Measurements from ENCODE around the gene OR7A10.

OR7A10 gene

DNA sequence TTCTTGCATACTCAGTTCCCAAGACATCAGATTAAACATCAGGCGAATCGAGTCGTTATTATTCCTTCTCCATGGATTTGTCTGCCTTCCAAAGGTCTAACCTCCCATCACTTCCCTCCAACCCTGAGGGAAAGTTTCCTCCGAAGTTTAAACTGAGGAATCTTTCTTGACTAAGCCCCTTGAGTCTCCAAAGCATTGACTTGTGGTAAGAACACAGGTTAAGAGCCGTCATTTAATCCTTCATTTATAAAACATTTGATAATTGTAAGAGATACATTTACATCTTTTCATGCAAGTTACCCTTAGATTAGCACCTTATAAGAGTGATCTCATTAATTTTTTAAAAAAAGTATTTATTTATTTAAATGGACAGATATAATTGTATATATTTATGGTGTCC, at the start of gene OR7A10:
Gene OR7A10, minus strand, starts transcription at position 101 of the 400 bp plus-strand sequence. CDS start 7,045 bp downstream, outside the sequence.
- TF ChIP-seq, protein P1, sequence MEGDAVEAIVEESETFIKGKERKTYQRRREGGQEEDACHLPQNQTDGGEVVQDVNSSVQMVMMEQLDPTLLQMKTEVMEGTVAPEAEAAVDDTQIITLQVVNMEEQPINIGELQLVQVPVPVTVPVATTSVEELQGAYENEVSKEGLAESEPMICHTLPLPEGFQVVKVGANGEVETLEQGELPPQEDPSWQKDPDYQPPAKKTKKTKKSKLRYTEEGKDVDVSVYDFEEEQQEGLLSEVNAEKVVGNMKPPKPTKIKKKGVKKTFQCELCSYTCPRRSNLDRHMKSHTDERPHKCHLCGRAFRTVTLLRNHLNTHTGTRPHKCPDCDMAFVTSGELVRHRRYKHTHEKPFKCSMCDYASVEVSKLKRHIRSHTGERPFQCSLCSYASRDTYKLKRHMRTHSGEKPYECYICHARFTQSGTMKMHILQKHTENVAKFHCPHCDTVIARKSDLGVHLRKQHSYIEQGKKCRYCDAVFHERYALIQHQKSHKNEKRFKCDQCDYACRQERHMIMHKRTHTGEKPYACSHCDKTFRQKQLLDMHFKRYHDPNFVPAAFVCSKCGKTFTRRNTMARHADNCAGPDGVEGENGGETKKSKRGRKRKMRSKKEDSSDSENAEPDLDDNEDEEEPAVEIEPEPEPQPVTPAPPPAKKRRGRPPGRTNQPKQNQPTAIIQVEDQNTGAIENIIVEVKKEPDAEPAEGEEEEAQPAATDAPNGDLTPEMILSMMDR (IDR thresholded peaks at IDR 0.05; ENCODE audit: control insufficient read depth, insufficient read depth, low read depth, low read length, missing control alignments), result no peak
- no peak within 1 kb of the TSS for H3K4me3 ChIP-seq (ENCODE audit: control insufficient read depth, low read depth, low read length)
- no peak for DNase-seq (ENCODE audit: low read depth)

DNA sequence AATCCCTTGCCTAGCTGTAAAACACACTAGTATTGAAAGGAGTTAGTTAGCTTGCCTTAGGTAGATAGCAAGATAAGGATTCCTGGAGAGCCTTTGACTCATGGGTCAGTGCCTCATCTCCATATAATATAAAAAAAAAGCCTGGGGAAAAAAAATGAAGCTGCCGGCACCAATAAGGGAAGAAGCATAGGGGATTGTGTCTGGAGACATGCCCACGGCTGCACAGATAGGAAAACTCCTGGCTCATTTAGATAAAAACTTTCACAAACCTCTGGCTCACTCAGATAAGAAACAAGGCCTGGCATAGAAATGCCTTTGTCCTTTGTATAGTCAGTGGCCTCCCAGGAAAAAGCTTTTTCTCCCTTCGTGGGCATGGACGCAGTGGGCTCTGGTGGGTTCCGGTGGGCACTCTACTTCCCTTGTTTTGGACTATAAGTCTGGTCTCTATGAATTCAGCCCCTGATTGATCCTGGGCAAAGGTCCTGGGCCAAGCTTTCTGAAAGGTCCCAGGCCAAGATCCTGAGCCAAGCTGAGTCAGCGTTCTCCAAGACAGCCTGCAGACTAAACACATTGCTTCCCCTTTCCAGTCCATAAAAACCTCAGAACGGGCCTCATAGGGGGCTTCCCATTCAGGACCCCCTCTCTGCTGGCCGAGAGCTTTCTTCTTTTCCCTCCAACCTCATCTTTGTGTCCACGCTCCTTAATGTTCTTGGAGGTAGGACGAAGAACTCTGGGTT, 42.1 kb upstream of the OR7A10 start:
- DNase-seq (ENCODE audit: low read depth), result no peak
- TF ChIP-seq, protein P1 (IDR thresholded peaks at IDR 0.05; ENCODE audit: control insufficient read depth, insufficient read depth, low read depth, low read length, missing control alignments), result no peak

DNA sequence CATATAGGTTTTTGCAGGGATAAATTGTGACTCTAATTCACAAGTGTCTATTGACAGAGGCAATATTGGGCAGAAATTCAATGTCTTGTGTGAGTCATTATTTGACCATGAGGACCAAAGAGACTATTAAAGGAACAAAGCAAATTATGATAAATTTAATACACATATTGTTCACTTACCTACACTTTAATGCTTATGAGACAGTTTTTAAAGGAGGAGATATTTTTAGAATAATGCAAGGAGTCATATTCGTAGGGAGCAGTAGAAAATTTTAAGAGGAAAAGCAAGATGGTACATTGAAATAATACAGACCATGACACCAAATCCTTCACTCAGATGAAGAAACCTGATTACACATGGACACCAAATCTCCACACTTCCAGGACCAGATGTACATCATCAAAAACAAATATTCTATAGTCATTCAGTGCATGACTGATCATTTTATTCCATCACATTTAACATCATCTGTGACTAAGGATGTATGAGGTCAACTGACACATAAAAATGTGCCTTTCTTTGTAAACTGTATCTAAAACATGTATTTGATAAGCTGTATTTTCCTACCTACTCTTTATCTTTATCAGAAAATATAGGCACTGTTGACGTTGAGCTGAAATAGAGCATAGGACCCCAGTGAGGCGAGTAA, 41.4 kb upstream of the OR7A10 start:
- H3K4me3 ChIP-seq (ENCODE audit: control insufficient read depth, low read depth, low read length), result no peak overlapping the region
- TF ChIP-seq, protein P1 (IDR thresholded peaks at IDR 0.05; ENCODE audit: control insufficient read depth, insufficient read depth, low read depth, low read length, missing control alignments), result no peak

More for the DNA sequence above, 42.1 kb upstream of the OR7A10 start:
- H3K4me3 ChIP-seq (ENCODE audit: control insufficient read depth, low read depth, low read length), result no peak overlapping the region

DNA sequence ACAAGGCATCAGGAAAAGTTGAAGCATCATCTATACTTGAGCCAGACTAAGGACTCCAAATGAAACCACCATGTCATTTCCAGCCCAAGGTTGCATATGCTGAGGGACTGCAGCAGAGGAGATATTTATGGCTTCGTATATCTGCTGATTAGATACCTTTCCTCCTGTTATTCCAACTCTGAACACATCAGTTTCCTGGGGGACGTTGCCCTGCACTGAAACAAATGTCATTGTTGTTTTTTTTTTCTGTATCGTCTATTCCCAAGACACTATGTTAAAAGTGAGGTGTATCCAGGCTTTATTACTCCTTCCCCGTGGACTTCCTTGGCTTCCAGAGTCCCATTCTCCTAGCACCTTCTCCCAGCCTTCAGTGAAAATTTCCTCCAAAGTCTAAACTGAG, 37.3 kb upstream of the OR7A10 start, which contains the start of gene OR7A17:
Gene OR7A17, minus strand, starts transcription at position 101 of the 400 bp plus-strand sequence. CDS start 4,777 bp downstream, outside the sequence.
- DNase-seq (ENCODE audit: low read depth), result no peak
- H3K4me3 ChIP-seq (ENCODE audit: control insufficient read depth, low read depth, low read length), result no peak within 1 kb of the TSS
- TF ChIP-seq, protein P1 (IDR thresholded peaks at IDR 0.05; ENCODE audit: control insufficient read depth, insufficient read depth, low read depth, low read length, missing control alignments), result no peak

More for the DNA sequence above, 41.4 kb upstream of the OR7A10 start:
- DNase-seq (ENCODE audit: low read depth), result no peak

DNA sequence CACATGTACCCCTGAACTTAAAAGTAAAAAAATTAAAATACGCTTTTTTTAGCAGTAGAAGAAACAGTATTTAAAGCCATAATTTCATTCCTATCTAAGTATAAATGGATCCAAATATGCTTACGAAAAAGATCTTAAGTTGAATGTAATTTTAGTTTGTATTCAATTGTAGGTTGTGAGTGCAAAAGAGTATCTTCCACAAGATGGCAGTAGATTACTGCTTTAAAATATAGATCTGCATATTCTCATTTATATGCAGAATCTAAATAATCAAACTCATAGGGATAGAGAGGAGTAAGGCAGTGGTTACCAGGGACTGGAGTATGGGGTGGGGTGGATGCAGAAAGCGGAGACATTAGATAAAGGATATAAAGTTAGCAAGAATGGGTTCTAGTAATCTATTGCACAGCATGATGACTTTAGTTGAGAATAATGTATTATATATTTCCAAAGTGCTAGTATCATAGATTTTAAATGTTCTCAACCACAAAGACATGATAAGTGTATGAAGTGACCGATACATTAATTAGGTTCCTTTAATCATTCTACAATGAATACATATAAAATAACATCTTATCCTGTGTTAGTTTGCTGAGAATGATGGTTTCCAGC, 23.0 kb upstream of the OR7A10 start:
- TF ChIP-seq, protein P1 (IDR thresholded peaks at IDR 0.05; ENCODE audit: control insufficient read depth, insufficient read depth, low read depth, low read length, missing control alignments), result peak; percentile 48
- DNase-seq (ENCODE audit: low read depth), result no peak
- H3K4me3 ChIP-seq (ENCODE audit: control insufficient read depth, low read depth, low read length), result no peak overlapping the region

DNA sequence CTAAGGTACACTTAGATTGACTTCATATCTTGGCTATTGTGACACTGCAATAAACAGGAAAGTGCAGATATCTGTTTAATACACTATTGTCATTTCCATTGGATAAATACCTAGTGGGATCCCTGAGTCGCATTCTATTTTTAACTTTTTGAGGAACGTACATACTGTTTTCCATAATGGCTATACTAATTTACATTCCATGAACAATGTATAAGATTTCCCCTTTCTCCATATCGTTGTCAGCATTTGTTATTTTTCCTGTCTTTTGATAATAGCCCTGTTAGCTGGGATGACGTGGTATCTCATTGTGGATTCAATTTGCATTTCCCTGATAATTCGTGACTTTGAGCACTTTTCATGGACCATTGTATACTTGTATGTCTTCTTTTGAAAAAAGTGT, 19.8 kb upstream of the OR7A10 start:
- TF ChIP-seq, protein P1 (IDR thresholded peaks at IDR 0.05; ENCODE audit: control insufficient read depth, insufficient read depth, low read depth, low read length, missing control alignments), result no peak
- no peak overlapping the region for H3K4me3 ChIP-seq (ENCODE audit: control insufficient read depth, low read depth, low read length)
- no peak for DNase-seq (ENCODE audit: low read depth)
